H1 (cell line): ENCODE measurements around the gene HGD. TPM values are rescaled to one million over a fixed set of nuclear protein-coding genes. Genes with fewer than 3 reads are reported as not detected.

Experiments
- CTCF ChIA-PET: fragments of 300-600 bp; sonication (Branson Sonifier 250); formaldehyde crosslinking; loops from one replicate; lab custom pipeline; 2021; ENCODE audit not compliant: partially characterized antibody; lab: Charles Lee
- POLR2A ChIA-PET: fragments of 300-600 bp; sonication (Branson Sonifier 250); formaldehyde crosslinking; loops from one replicate; lab custom pipeline; 2021; ENCODE audit warnings: inconsistent platforms; ENCODE audit not compliant: partially characterized antibody; lab: Charles Lee
- DNase-seq, 2 experiments: peaks; one replicate each; pipeline versions ENCODE4 v3.0.0 to v3.0.0-alpha.2; 2010 to 2022; ENCODE audit warnings: low spot score in 2 of 2, low read depth in 1 of 2, mixed read lengths in 1 of 2
- FAIRE-seq: peaks from 2 replicates; lab custom pipeline; 2011; peaks lifted over from hg19 to GRCh38; lab: Jason Lieb, UNC
- H2AFZ ChIP-seq: 2 replicates; pipeline ENCODE4 v1.8.1; 2012; ENCODE audit warnings: low read length, inconsistent platforms
- H2AK5ac ChIP-seq: 2 replicates; pipeline ENCODE4 v1.6.1; 2013; ENCODE audit warnings: low read depth, low read length
- H2BK120ac ChIP-seq: replicated peaks from 2 replicates; pipeline ENCODE3; 2013; ENCODE audit warnings: low read depth, low read length, inconsistent platforms
- H2BK12ac ChIP-seq: 2 replicates; pipeline ENCODE4 v1.6.1; 2013; ENCODE audit warnings: low read depth, low read length
- H2BK15ac ChIP-seq: 2 replicates; pipeline ENCODE4 v1.6.1; 2013; ENCODE audit warnings: low read length
- H2BK20ac ChIP-seq: 2 replicates; pipeline ENCODE4 v1.6.1; 2013; ENCODE audit warnings: low read length
- H2BK5ac ChIP-seq: 2 replicates; pipeline ENCODE4 v1.6.1; 2013; ENCODE audit warnings: low read depth, low read length
- H3K14ac ChIP-seq: 2 replicates; pipeline ENCODE4 v1.6.1; 2013; ENCODE audit warnings: inconsistent platforms; ENCODE audit not compliant: insufficient read length
- H3K18ac ChIP-seq: 2 replicates; pipeline ENCODE4 v1.6.1; 2013; ENCODE audit warnings: low read length; ENCODE audit errors: extremely low read depth
- H3K23ac ChIP-seq: 2 replicates; pipeline ENCODE4 v1.6.1; 2013; ENCODE audit warnings: inconsistent platforms; ENCODE audit not compliant: insufficient read length
- H3K23me2 ChIP-seq: 2 replicates; pipeline ENCODE4 v1.6.1; 2013; ENCODE audit warnings: low read depth, low read length
- H3K27ac ChIP-seq: 2 replicates; pipeline ENCODE4 v1.6.1; 2011; ENCODE audit warnings: low read depth, low read length, inconsistent platforms
- H3K27me3 ChIP-seq, 4 experiments: replicated peaks in 1 of 4; 1 replicate in 1 of 4; 2 replicates in 3 of 4; pipeline versions ENCODE4 v1.6.1 to v1.8.1; 2011 to 2013; ENCODE audit warnings: low read length in 3 of 4, mild to moderate bottlenecking in 3 of 4, inconsistent platforms in 2 of 4, mixed read lengths in 2 of 4, moderate library complexity in 1 of 4; ENCODE audit not compliant: control insufficient read depth in 3 of 4, insufficient read depth in 3 of 4; ENCODE audit errors: extremely low read depth in 1 of 4
- H3K36me3 ChIP-seq, 4 experiments: 2 replicates each; pipeline versions ENCODE4 v1.6.1 to v1.8.1; 2011 to 2013; ENCODE audit warnings: mild to moderate bottlenecking in 4 of 4, low read length in 3 of 4, moderate library complexity in 2 of 4, control low read depth in 1 of 4, inconsistent platforms in 1 of 4; ENCODE audit not compliant: insufficient read depth in 4 of 4, control insufficient read depth in 2 of 4
- H3K4ac ChIP-seq: replicated peaks from 2 replicates; pipeline ENCODE3; 2013; ENCODE audit warnings: low read length, low read depth, mixed read lengths, inconsistent platforms; ENCODE audit not compliant: insufficient read length
- H3K4me1 ChIP-seq, 4 experiments: replicated peaks in 1 of 4; 1 replicate in 1 of 4; 2 replicates in 3 of 4; pipeline versions ENCODE4 v1.6.1 to v1.8.1; 2011 to 2013; ENCODE audit warnings: low read length in 3 of 4, inconsistent platforms in 2 of 4, mixed read lengths in 1 of 4; ENCODE audit not compliant: insufficient read depth in 4 of 4, control insufficient read depth in 3 of 4
- H3K4me2 ChIP-seq, 2 experiments: 2 replicates each; pipeline versions ENCODE4 v1.6.1 to v1.8.1; 2011 to 2013; ENCODE audit warnings: low read depth in 2 of 2, low read length in 2 of 2, control low read depth in 1 of 2, inconsistent platforms in 1 of 2, mild to moderate bottlenecking in 1 of 2; ENCODE audit not compliant: insufficient read depth in 1 of 2
- H3K4me3 ChIP-seq, 4 experiments: fragments of 200-600, 300-600 bp in 1 of 4; sonication (generic), shearing (Covaris generic), sonication (Bioruptor Twin) in 1 of 4; 2 replicates each; pipeline versions ENCODE4 v1.5.1 to v1.8.1; 2011 to 2016; ENCODE audit warnings: low read length in 4 of 4, low read depth in 3 of 4, control low read depth in 2 of 4, inconsistent platforms in 2 of 4, mild to moderate bottlenecking in 2 of 4, mixed read lengths in 1 of 4, moderate library complexity in 1 of 4; ENCODE audit not compliant: insufficient read depth in 2 of 4; ENCODE audit errors: extremely low read depth in 1 of 4
- H3K56ac ChIP-seq: replicated peaks from 2 replicates; pipeline ENCODE3; 2013; ENCODE audit warnings: low read depth, mild to moderate bottlenecking, mixed read lengths, low read length, inconsistent platforms; ENCODE audit not compliant: insufficient read length
- H3K79me1 ChIP-seq: 2 replicates; pipeline ENCODE4 v1.6.1; 2013; ENCODE audit warnings: low read depth, low read length, control low read depth
- H3K79me2 ChIP-seq, 2 experiments: 2 replicates each; pipeline versions ENCODE4 v1.6.1 to v1.8.1; 2012 to 2013; ENCODE audit warnings: low read length in 2 of 2, mild to moderate bottlenecking in 2 of 2, inconsistent platforms in 1 of 2; ENCODE audit not compliant: insufficient read depth in 2 of 2, control insufficient read depth in 1 of 2
- H3K9ac ChIP-seq, 4 experiments: replicated peaks in 1 of 4; 1 replicate in 1 of 4; 2 replicates in 3 of 4; pipeline versions ENCODE4 v1.6.1 to v1.8.1; 2011 to 2013; ENCODE audit warnings: low read depth in 3 of 4, low read length in 3 of 4, control low read depth in 2 of 4, mild to moderate bottlenecking in 2 of 4, moderate library complexity in 2 of 4, inconsistent platforms in 1 of 4; ENCODE audit errors: extremely low read depth in 1 of 4
- H3K9me3 ChIP-seq, 2 experiments: 2 replicates each; pipeline versions ENCODE4 v1.6.1 to v1.8.1; 2012 to 2013; ENCODE audit warnings: mild to moderate bottlenecking in 2 of 2, moderate library complexity in 2 of 2, control low read depth in 1 of 2, inconsistent platforms in 1 of 2, low read depth in 1 of 2, low read length in 1 of 2, mixed read lengths in 1 of 2; ENCODE audit not compliant: insufficient read depth in 2 of 2
- H4K20me1 ChIP-seq, 2 experiments: replicated peaks in 1 of 2; 2 replicates each; pipeline versions ENCODE3 to v1.8.1; 2011 to 2013; ENCODE audit warnings: inconsistent platforms in 2 of 2, low read length in 2 of 2, mild to moderate bottlenecking in 1 of 2; ENCODE audit not compliant: insufficient read depth in 2 of 2, control insufficient read depth in 1 of 2
- H4K5ac ChIP-seq: 2 replicates; pipeline ENCODE4 v1.6.1; 2013; ENCODE audit warnings: low read length, low read depth, mixed read lengths, inconsistent platforms; ENCODE audit not compliant: insufficient read length
- H4K8ac ChIP-seq: 2 replicates; pipeline ENCODE4 v1.8.0; 2013; ENCODE audit warnings: mild to moderate bottlenecking, moderate library complexity, low read length, inconsistent platforms; ENCODE audit not compliant: insufficient read depth; ENCODE audit errors: extremely low read depth
- H4K91ac ChIP-seq: replicated peaks from 2 replicates; pipeline ENCODE3; 2013; ENCODE audit warnings: low read length, mixed read lengths, inconsistent platforms; ENCODE audit not compliant: insufficient read length
- CHD1 ChIP-seq: IDR thresholded peaks from 2 replicates; pipeline ENCODE4 v1.6.1; 2012; ENCODE audit warnings: low read depth, low read length, improper control_type of control experiment
- CHD2 ChIP-seq: IDR thresholded peaks from 2 replicates; pipeline ENCODE4 v1.6.1; 2012; ENCODE audit warnings: low read length, improper control_type of control experiment
- CREB1 ChIP-seq: IDR thresholded peaks from 2 replicates; pipeline ENCODE4 v1.6.1; 2012; ENCODE audit warnings: inconsistent platforms
- NANOG ChIP-seq: IDR thresholded peaks from 2 replicates; pipeline ENCODE4 v1.6.1; 2011; ENCODE audit warnings: low read length, low read depth, mild to moderate bottlenecking, inconsistent platforms; ENCODE audit not compliant: insufficient read depth, poor library complexity, severe bottlenecking
- RFX5 ChIP-seq: IDR thresholded peaks from 2 replicates; pipeline ENCODE4 v1.6.1; 2011; ENCODE audit warnings: low read depth, low read length, improper control_type of control experiment, borderline replicate concordance
- RNF2 ChIP-seq: fragments of 200-900, 300-1000 bp; sonication (generic); IDR thresholded peaks from 2 replicates; pipeline ENCODE4 v1.7.1; 2016; ENCODE audit warnings: borderline replicate concordance, low read depth, mild to moderate bottlenecking, antibody characterized with exemption, low read length; ENCODE audit not compliant: poor library complexity, severe bottlenecking; ENCODE audit errors: missing control alignments
- SAP30 ChIP-seq: fragments of 300-600 bp; sonication (generic); IDR thresholded peaks from 2 replicates; pipeline ENCODE4 v1.7.1; 2012; ENCODE audit warnings: low read length, moderate library complexity, mild to moderate bottlenecking, inconsistent platforms; ENCODE audit not compliant: insufficient read depth, insufficient replicate concordance
- SP4 ChIP-seq: IDR thresholded peaks from 2 replicates; pipeline ENCODE4 v1.6.1; 2012; ENCODE audit warnings: low read length, inconsistent platforms
- SRF ChIP-seq: IDR thresholded peaks from 2 replicates; pipeline ENCODE4 v1.6.1; 2011; ENCODE audit warnings: mild to moderate bottlenecking, low read depth, low read length, moderate library complexity
- TBP ChIP-seq: IDR thresholded peaks from 2 replicates; pipeline ENCODE4 v1.6.1; 2011; ENCODE audit warnings: low read depth, low read length, improper control_type of control experiment
- TCF12 ChIP-seq: IDR thresholded peaks from 2 replicates; pipeline ENCODE4 v1.6.1; 2011; ENCODE audit warnings: low read depth, mild to moderate bottlenecking, low read length
- WGBS, 2 experiments: shearing (Covaris generic) in 1 of 2; methylation state at CpG; one replicate each; pipeline versions ENCODE4 v1.1.6 to v1.1.7; 2013 to 2015; ENCODE audit warnings: low lambda C conversion rate in 2 of 2, mixed read lengths in 2 of 2, inconsistent platforms in 1 of 2, low coverage in 1 of 2, missing lambda C conversion rate in 1 of 2; ENCODE audit not compliant: insufficient replicate concordance in 2 of 2, insufficient coverage in 1 of 2, insufficient read length in 1 of 2; ENCODE audit errors: extremely low coverage in 1 of 2, missing lambda C conversion rate in 1 of 2; 5-methylcytosine and 5-hydroxymethylcytosine counted together
- polyA plus RNA-seq, 7 experiments: library from polyadenylated mRNA; depleted of rRNA in 3 of 7; stranded (reverse) in 5 of 7; unstranded in 2 of 7; fragments of >200 nt in 5 of 7; fragments of 200-250 nt in 2 of 7; gene quantifications; 1 replicate in 5 of 7; 2 replicates in 1 of 7; 4 replicates in 1 of 7; pipeline versions ENCODE4 v1.2.1 to v1.2.3, GENCODE V29; 2011 to 2013; ENCODE audit warnings: missing spikeins in 2 of 7, mixed read lengths in 2 of 7
- total RNA-seq: library from RNA; stranded (reverse); fragmentation: NEBNext Ultra II Directional; extraction: Animal tissue kit (Norgen Biotek cat#: 25700); gene quantifications from 2 replicates; pipeline ENCODE4 v1.2.1, GENCODE V29; 2021
- TF ChIP-seq, protein P1 (sequence below): IDR thresholded peaks from 2 replicates; pipeline ENCODE4 v1.6.1; 2011; ENCODE audit warnings: low read length, improper control_type of control experiment
- TF ChIP-seq, protein P2 (sequence below): IDR thresholded peaks from 2 replicates; pipeline ENCODE4 v1.6.1; 2012; ENCODE audit warnings: inconsistent platforms

The HGD gene
- total and polyA plus RNA-seq, 2 of the 8 experiments (the other 6 are each of a cell fraction or from before 2014, with no cell fraction given) = 0.11 TPM; not detected in 1

DNA sequence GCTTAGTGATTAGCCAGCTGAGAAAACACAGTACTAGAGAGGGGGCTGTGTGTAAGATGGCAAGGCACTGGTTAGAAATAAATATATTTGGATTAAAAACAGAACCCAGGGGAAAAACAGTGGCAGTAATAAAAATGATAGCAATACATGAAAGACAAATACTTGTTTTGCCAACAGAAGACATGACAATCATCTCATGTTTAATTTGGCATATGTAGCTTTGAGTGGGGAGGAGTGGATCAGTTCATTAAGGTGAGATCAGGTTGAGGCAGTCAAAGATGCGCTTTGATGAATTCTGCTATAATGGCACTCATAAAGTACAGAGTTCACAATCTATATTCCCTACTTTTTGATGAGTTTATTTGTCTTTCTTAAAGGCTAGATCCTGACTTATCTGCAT lies 3.4 kb upstream of the HGD start:
- no peak overlapping the region for H4K5ac ChIP-seq
- H3K4me1 ChIP-seq = peaks cover 0 to 13% (median 2%) of the 10 kb centered on the region in 4 experiments; a peak in 5 of 7 replicates
- H3K36me3 ChIP-seq = no peaks in the 10 kb centered on the region
- H3K27me3 ChIP-seq = no peaks in the 10 kb centered on the region
- no peak overlapping the region for H3K27ac ChIP-seq
- no peaks in the 10 kb centered on the region for H4K20me1 ChIP-seq
- H2BK15ac ChIP-seq = no peak overlapping the region
- H4K8ac ChIP-seq = no peak overlapping the region
- no peak overlapping the region for H3K4me2 ChIP-seq
- no peak overlapping the region for H2BK12ac ChIP-seq
- H3K4me3 ChIP-seq = no peak overlapping the region
- H3K4ac ChIP-seq = no peak overlapping the region
- H2BK120ac ChIP-seq = no peak overlapping the region
- ChIA-PET CTCF (no interaction called here), POLR2A (interaction anchor here (1.5 kb wide), 1 partner anchor 12 kb away, joined by 3 read pairs; no protein-coding TSS in a partner anchor)
- FAIRE-seq (no peak), DNase-seq (no peak)
- H3K18ac ChIP-seq = no peak overlapping the region
- H3K23me2 ChIP-seq = no peaks in the 10 kb centered on the region
- WGBS, 2 experiments = 94% methylated on average over 1 of the region's 1 CpG; no CpG with 5 or more reads in 1 of the 2 experiments
- H3K23ac ChIP-seq = no peak overlapping the region
- H3K79me2 ChIP-seq = no peaks in the 10 kb centered on the region
- H2BK20ac ChIP-seq = no peak overlapping the region
- no peak overlapping the region for H4K91ac ChIP-seq
- no peak overlapping the region for H2AFZ ChIP-seq
- H3K56ac ChIP-seq = no peak overlapping the region
- H3K9ac ChIP-seq = no peak overlapping the region
- no peaks in the 10 kb centered on the region for H3K9me3 ChIP-seq
- no peak overlapping the region for H2BK5ac ChIP-seq
- no peaks in the 10 kb centered on the region for H3K79me1 ChIP-seq
- no peak overlapping the region for H3K14ac ChIP-seq
- H2AK5ac ChIP-seq = no peak overlapping the region
- TF ChIP-seq SAP30 = no peak
- TF ChIP-seq RFX5 = no peak
- TF ChIP-seq CHD1 = no peak
- no peak for TF ChIP-seq SP4
- no peak for TF ChIP-seq CHD2
- TF ChIP-seq, protein P1, sequence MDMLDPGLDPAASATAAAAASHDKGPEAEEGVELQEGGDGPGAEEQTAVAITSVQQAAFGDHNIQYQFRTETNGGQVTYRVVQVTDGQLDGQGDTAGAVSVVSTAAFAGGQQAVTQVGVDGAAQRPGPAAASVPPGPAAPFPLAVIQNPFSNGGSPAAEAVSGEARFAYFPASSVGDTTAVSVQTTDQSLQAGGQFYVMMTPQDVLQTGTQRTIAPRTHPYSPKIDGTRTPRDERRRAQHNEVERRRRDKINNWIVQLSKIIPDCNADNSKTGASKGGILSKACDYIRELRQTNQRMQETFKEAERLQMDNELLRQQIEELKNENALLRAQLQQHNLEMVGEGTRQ = no peak
- no peak for TF ChIP-seq RNF2
- TF ChIP-seq, protein P2, sequence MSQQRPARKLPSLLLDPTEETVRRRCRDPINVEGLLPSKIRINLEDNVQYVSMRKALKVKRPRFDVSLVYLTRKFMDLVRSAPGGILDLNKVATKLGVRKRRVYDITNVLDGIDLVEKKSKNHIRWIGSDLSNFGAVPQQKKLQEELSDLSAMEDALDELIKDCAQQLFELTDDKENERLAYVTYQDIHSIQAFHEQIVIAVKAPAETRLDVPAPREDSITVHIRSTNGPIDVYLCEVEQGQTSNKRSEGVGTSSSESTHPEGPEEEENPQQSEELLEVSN = no peak
- no peak for TF ChIP-seq TBP
- no peak for TF ChIP-seq SRF
- TF ChIP-seq CREB1 = no peak
- TF ChIP-seq NANOG = no peak
- TF ChIP-seq TCF12 = no peak
